ENCODE measurements around the gene SLITRK3. TPM values are rescaled to one million over a fixed set of nuclear protein-coding genes. Genes with fewer than 3 reads are reported as not detected.

The SLITRK3 gene
- total RNA-seq, 1 experiment from 2014 or later: not detected

- no peaks in the 10 kb centered on the region for H3K27me3 Mint-ChIP-seq (ENCODE audit: insufficient read depth, unreplicated experiment)
- BruUV-seq (replicated peaks): no TSS peak
- CTCF ChIA-PET: no interaction called here
- POLR2A ChIA-PET: interaction anchor here (0.7 to 0.9 kb wide), 2 partner anchors 652 to 1640 kb away, joined by 3 read pairs; no protein-coding TSS in a partner anchor
- no peaks in the 10 kb centered on the region for H3K4me1 Mint-ChIP-seq (ENCODE audit: insufficient read depth, unreplicated experiment)
- TF ChIP-seq CTCF (IDR thresholded peaks at IDR 0.05; ENCODE audit: unreplicated experiment): no peak
- H3K9me3 Mint-ChIP-seq (ENCODE audit: unreplicated experiment): no peaks in the 10 kb centered on the region
- intact Hi-C loops (cut with micrococcal nuclease): no loop called here
- no peak overlapping the region for H3K27ac Mint-ChIP-seq (ENCODE audit: low read depth, unreplicated experiment)
- H3K4me3 Mint-ChIP-seq (ENCODE audit: unreplicated experiment): no peak overlapping the region
- no peak for DNase-seq (ENCODE audit: unreplicated experiment)
- H3K36me3 Mint-ChIP-seq (ENCODE audit: insufficient read depth, unreplicated experiment): no peaks in the 10 kb centered on the region
Observed at GRCh38 chr3:165202995-165203394, 6.8 kb upstream of the SLITRK3 start.

- H3K4me1 Mint-ChIP-seq (ENCODE audit: insufficient read depth, unreplicated experiment): peaks cover 1% of the 10 kb centered on the region
- BruUV-seq (replicated peaks): no TSS peak
- H3K36me3 Mint-ChIP-seq (ENCODE audit: insufficient read depth, unreplicated experiment): no peaks in the 10 kb centered on the region
- no peak for TF ChIP-seq CTCF (IDR thresholded peaks at IDR 0.05; ENCODE audit: unreplicated experiment)
- peaks cover 2% of the 10 kb centered on the region for H3K9me3 Mint-ChIP-seq (ENCODE audit: unreplicated experiment)
- no peak for DNase-seq (ENCODE audit: unreplicated experiment)
- H3K27me3 Mint-ChIP-seq (ENCODE audit: insufficient read depth, unreplicated experiment): peaks cover 4% of the 10 kb centered on the region
- ChIA-PET CTCF (no interaction called here), POLR2A (no interaction called here)
- H3K27ac Mint-ChIP-seq (ENCODE audit: low read depth, unreplicated experiment): no peak overlapping the region
- intact Hi-C loops (cut with micrococcal nuclease): no loop called here
- H3K4me3 Mint-ChIP-seq (ENCODE audit: unreplicated experiment): no peak overlapping the region
Observed at GRCh38 chr3:165201964-165202363, 5.8 kb upstream of the SLITRK3 start.

GRCh38 chr3:165197481-165197800 lies 1.3 kb upstream of the SLITRK3 start:
- no peaks in the 10 kb centered on the region for H3K36me3 Mint-ChIP-seq (ENCODE audit: insufficient read depth, unreplicated experiment)
- H3K4me3 Mint-ChIP-seq (ENCODE audit: unreplicated experiment): no peak overlapping the region

More at GRCh38 chr3:165197481-165197800, 1.3 kb upstream of the SLITRK3 start:
- Mint-ChIP-seq H3K4me1 (ENCODE audit: insufficient read depth, unreplicated experiment) (peaks cover 16% of the 10 kb centered on the region), H3K27ac (ENCODE audit: low read depth, unreplicated experiment) (no peak overlapping the region), H3K27me3 (ENCODE audit: insufficient read depth, unreplicated experiment) (peaks cover 47% of the 10 kb centered on the region), H3K9me3 (ENCODE audit: unreplicated experiment) (peaks cover 8% of the 10 kb centered on the region)
- BruUV-seq (replicated peaks): no TSS peak
- CTCF ChIA-PET: interaction anchor here (1.0 kb wide), 1 partner anchor 9 kb away, joined by 3 read pairs; no protein-coding TSS in a partner anchor
- DNase-seq (ENCODE audit: unreplicated experiment): no peak
- intact Hi-C loops (cut with micrococcal nuclease): no loop called here
- POLR2A ChIA-PET: no interaction called here
- no peak for TF ChIP-seq CTCF (IDR thresholded peaks at IDR 0.05; ENCODE audit: unreplicated experiment)

All from MCF 10A (cell line).